Astrocyte of the cerebellum (primary cell): ENCODE data around the gene SSH3.

Experiments
- DNase-seq: peaks from one replicate; pipeline ENCODE4 v3.0.0-alpha.2; 2011; ENCODE audit warnings: low read depth
- H3K4me3 ChIP-seq: 2 replicates; pipeline ENCODE4 v1.5.1; 2011; ENCODE audit warnings: mild to moderate bottlenecking, low read depth, low read length, moderate library complexity
- CTCF ChIP-seq: IDR thresholded peaks from 2 replicates; pipeline ENCODE4 v1.5.1; 2012; ENCODE audit warnings: low read length, low read depth, moderate library complexity, mild to moderate bottlenecking; ENCODE audit errors: missing control alignments
- in situ Hi-C: cut with HindIII; loops from 2 replicates; pipeline ENCODE4 v1.10.0; 2017; ENCODE audit warnings: low sequenced_read_pairs

The SSH3 gene

GRCh38 chr11:67298786-67299185 is 4.5 kb upstream of the SSH3 start:
- DNase-seq = no peak
- no peak overlapping the region for H3K4me3 ChIP-seq
- TF ChIP-seq CTCF = no peak
- in situ Hi-C loops = no loop called here

DNA sequence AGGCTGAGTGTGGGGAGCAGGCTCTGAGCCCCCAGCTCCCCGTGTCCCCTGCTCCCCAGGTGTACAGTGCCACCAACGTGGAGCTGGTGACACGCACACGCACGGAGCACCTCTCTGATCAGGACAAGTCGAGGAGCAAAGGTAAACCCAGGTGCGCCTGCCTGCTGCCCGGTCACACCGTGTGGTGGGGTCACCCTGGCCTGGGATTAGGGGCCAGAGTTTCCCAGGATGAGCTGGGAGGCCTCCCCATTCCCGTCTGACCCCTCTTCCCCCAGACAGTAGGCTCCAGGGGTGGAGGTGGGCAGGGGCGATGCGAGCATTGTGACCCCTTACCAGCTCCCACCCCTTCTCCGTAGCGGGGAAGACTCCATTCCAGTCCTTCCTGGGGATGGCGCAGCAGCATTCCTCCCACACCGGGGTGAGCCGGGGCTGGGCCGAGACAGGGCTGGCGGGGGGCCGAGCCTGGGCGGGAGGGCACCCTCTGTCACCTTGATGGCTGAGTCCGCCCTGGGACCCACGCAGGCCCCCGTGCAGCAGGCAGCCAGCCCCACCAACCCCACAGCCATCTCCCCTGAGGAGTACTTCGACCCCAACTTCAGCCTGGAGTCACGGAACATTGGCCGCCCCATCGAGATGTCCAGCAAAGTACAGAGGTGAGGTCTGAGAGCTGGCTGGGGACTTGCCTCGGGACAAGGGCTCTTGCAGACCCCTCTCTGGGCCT is 3.7 kb upstream of the SSH3 start:
- no peak for DNase-seq
- in situ Hi-C loops = no loop called here
- TF ChIP-seq CTCF = no peak
- H3K4me3 ChIP-seq = no peak overlapping the region

DNA sequence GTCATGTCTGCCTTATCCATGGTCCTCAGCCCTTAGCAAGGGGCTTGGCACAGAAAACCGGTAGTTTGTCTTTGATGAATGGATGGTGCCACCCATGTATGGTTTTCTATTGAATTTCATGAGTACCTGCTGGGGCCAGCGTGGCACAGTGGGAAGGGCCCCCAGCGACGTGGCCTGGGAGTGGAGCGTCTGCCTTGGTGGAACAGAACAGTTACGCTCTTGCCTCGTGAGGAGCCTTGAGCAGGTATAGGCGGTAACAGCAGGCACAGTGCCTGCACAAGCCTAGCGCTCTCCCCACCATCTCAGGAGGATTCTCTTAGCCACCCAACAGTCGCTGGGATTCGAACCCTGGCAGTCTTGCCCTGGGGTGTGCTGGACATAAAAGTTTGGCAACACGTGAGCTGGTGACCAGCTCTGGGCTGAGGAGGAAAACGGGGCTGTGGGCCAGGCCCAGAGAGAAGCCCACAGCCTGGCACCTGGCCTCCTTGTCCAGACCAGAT is 3.0 kb upstream of the SSH3 start:
- in situ Hi-C loops = no loop called here
- no peak for DNase-seq
- no peak for TF ChIP-seq CTCF
- no peak overlapping the region for H3K4me3 ChIP-seq

- in situ Hi-C loops = no loop called here
Observed at GRCh38 chr11:67300756-67301312, 2.5 kb upstream of the SSH3 start.

GRCh38 chr11:67301313-67301921 is 1.9 kb upstream of the SSH3 start:
- in situ Hi-C loops = no loop called here
- no peak overlapping the region for H3K4me3 ChIP-seq
- TF ChIP-seq CTCF = no peak
- no peak for DNase-seq

More at GRCh38 chr11:67300756-67301312, 2.5 kb upstream of the SSH3 start:
- no peak for TF ChIP-seq CTCF
- H3K4me3 ChIP-seq = no peak overlapping the region
- no peak for DNase-seq

GRCh38 chr11:67301951-67302516 is 1.3 kb upstream of the SSH3 start:
- in situ Hi-C loops = no loop called here
- no peak for DNase-seq
- no peak for TF ChIP-seq CTCF
- no peak overlapping the region for H3K4me3 ChIP-seq
